GM23338 (cell line): ENCODE measurements around the gene CYP2E1. TPM values are rescaled to one million over a fixed set of nuclear protein-coding genes. Genes with fewer than 3 reads are reported as not detected.

Source experiments
- ATAC-seq: fragments of 200-7000 bp; cut with Tn5 transposase; 3 replicates; pipeline ENCODE4 v1.9.1; 2020
- DNase-seq: peaks from one replicate; pipeline ENCODE4 v3.0.0-alpha.2; 2015; ENCODE audit warnings: low spot score
- H2AFZ ChIP-seq: fragments of 200-600 bp; sonication (generic); 2 replicates; pipeline ENCODE4 v1.8.0; 2016; ENCODE audit warnings: antibody characterized with exemption, mild to moderate bottlenecking, moderate library complexity
- H3F3A ChIP-seq: fragments of 200-600 bp; sonication (generic); replicated peaks from 2 replicates; pipeline ENCODE4 v1.8.0; 2017; ENCODE audit warnings: antibody characterized with exemption, mixed run types, low read depth
- H3K27ac ChIP-seq: fragments of 200-600 bp; sonication (generic); 2 replicates; pipeline ENCODE4 v1.6.1; 2016; ENCODE audit warnings: low read depth
- H3K27me3 ChIP-seq: fragments of 200-600 bp; sonication (generic); 2 replicates; pipeline ENCODE4 v1.8.0; 2016; ENCODE audit warnings: mild to moderate bottlenecking, mixed run types, moderate library complexity; ENCODE audit not compliant: insufficient read depth
- H3K36me3 ChIP-seq: fragments of 200-600 bp; sonication (generic); 2 replicates; pipeline ENCODE4 v1.8.0; 2016; ENCODE audit warnings: mild to moderate bottlenecking; ENCODE audit not compliant: insufficient read depth
- H3K4me1 ChIP-seq: fragments of 200-600 bp; sonication (generic); 2 replicates; pipeline ENCODE4 v1.8.0; 2016; ENCODE audit warnings: mild to moderate bottlenecking, moderate library complexity; ENCODE audit not compliant: insufficient read depth
- H3K4me2 ChIP-seq: fragments of 200-600 bp; sonication (generic); 2 replicates; pipeline ENCODE4 v1.7.1; 2017; ENCODE audit warnings: mixed run types
- H3K4me3 ChIP-seq: fragments of 200-600 bp; sonication (generic); 2 replicates; pipeline ENCODE4 v1.6.1; 2016; ENCODE audit warnings: mixed run types
- H3K79me2 ChIP-seq: fragments of 200-600 bp; sonication (generic); replicated peaks from 2 replicates; pipeline ENCODE4 v1.8.0; 2017; ENCODE audit warnings: mild to moderate bottlenecking; ENCODE audit not compliant: insufficient read depth
- H3K9me2 ChIP-seq: fragments of 200-600 bp; sonication (generic); 2 replicates; pipeline ENCODE4 v1.8.0; 2017; ENCODE audit not compliant: insufficient read depth
- H4K20me1 ChIP-seq: fragments of 200-600 bp; sonication (generic); replicated peaks from 2 replicates; pipeline ENCODE4 v1.8.0; 2017; ENCODE audit warnings: mild to moderate bottlenecking; ENCODE audit not compliant: insufficient read depth
- H3K27ac Mint-ChIP-seq: 2 replicates; pipeline ENCODE4 v1.8.0; 2020; ENCODE audit warnings: inconsistent platforms, mild to moderate bottlenecking, moderate library complexity, mixed read lengths
- H3K27me3 Mint-ChIP-seq: 3 replicates; pipeline ENCODE4 v1.8.0; 2022; ENCODE audit warnings: low read depth, mild to moderate bottlenecking, moderate library complexity, mixed read lengths, inconsistent platforms; ENCODE audit not compliant: insufficient read depth, poor library complexity
- H3K36me3 Mint-ChIP-seq: 3 replicates; pipeline ENCODE4 v1.8.0; 2021; ENCODE audit warnings: low read depth, mild to moderate bottlenecking, inconsistent platforms, moderate library complexity, mixed read lengths
- H3K4me1 Mint-ChIP-seq: 3 replicates; pipeline ENCODE4 v1.8.0; 2020; ENCODE audit warnings: mild to moderate bottlenecking, inconsistent platforms, mixed read lengths
- H3K4me3 Mint-ChIP-seq: 3 replicates; pipeline ENCODE4 v1.8.0; 2021; ENCODE audit warnings: moderate library complexity, mild to moderate bottlenecking, inconsistent platforms, mixed read lengths
- H3K9me3 Mint-ChIP-seq: 3 replicates; pipeline ENCODE4 v1.8.0; 2020; ENCODE audit warnings: moderate library complexity, mild to moderate bottlenecking, inconsistent platforms, mixed read lengths
- CREB1 ChIP-seq: fragments of 250-450 bp; sonication (Bioruptor Pico); IDR thresholded peaks from 2 replicates; pipeline ENCODE4 v1.5.0; 2020; ENCODE audit warnings: low read depth, mild to moderate bottlenecking, moderate library complexity
- ETS1 ChIP-seq: IDR thresholded peaks from 2 replicates; pipeline ENCODE4 v1.6.1; 2016; ENCODE audit warnings: antibody characterized with exemption
- EZH2 ChIP-seq: fragments of 200-600 bp; sonication (generic); IDR thresholded peaks from one replicate; pipeline ENCODE4 v1.8.0; 2017; ENCODE audit warnings: antibody characterized with exemption, mild to moderate bottlenecking, low read depth; ENCODE audit not compliant: unreplicated experiment
- EZH2phosphoT487 ChIP-seq: fragments of 200-600 bp; sonication (generic); IDR thresholded peaks from one replicate; pipeline ENCODE4 v1.8.1; 2018; ENCODE audit warnings: antibody characterized with exemption; ENCODE audit not compliant: unreplicated experiment
- JUNB ChIP-seq: IDR thresholded peaks from one replicate; pipeline ENCODE4 v1.6.1; 2016; ENCODE audit warnings: antibody characterized with exemption; ENCODE audit not compliant: unreplicated experiment
- NANOG ChIP-seq: IDR thresholded peaks from 2 replicates; pipeline ENCODE4 v1.6.1; 2016; ENCODE audit warnings: antibody characterized with exemption, borderline replicate concordance
- POLR2AphosphoS5 ChIP-seq: IDR thresholded peaks from 2 replicates; pipeline ENCODE4 v1.6.1; 2016; ENCODE audit warnings: antibody characterized with exemption, low read depth
- STAT1 ChIP-seq: IDR thresholded peaks from one replicate; pipeline ENCODE4 v1.6.1; 2016; ENCODE audit warnings: antibody characterized with exemption; ENCODE audit not compliant: unreplicated experiment
- ZNF114 ChIP-seq: fragments of 250-450 bp; sonication (Bioruptor Pico); IDR thresholded peaks from 2 replicates; pipeline ENCODE4 v1.5.0; 2020; ENCODE audit warnings: mild to moderate bottlenecking, moderate library complexity
- ZNF331 ChIP-seq: fragments of 250-450 bp; sonication (Bioruptor Pico); IDR thresholded peaks from 2 replicates; pipeline ENCODE4 v1.5.0; 2020; ENCODE audit warnings: low read depth, mild to moderate bottlenecking, moderate library complexity
- polyA plus RNA-seq: library from polyadenylated mRNA; unstranded; fragments of >200 nt; fragmentation: Nextera tagmentation; extraction: Ambion mirVana; gene quantifications from 2 replicates; pipeline ENCODE4 v1.2.1, GENCODE V29; 2016
- total RNA-seq: library from RNA; depleted of rRNA; stranded (reverse); fragments of >200 nt; shearing (Covaris generic); gene quantifications from 2 replicates; pipeline ENCODE4 v1.2.3, GENCODE V29; 2014
- TF ChIP-seq, protein P1 (sequence below): fragments of 250-450 bp; sonication (Bioruptor Pico); IDR thresholded peaks from 2 replicates; pipeline ENCODE4 v1.5.0; 2020; ENCODE audit warnings: mild to moderate bottlenecking, moderate library complexity
- TF ChIP-seq, protein P2 (sequence below): IDR thresholded peaks from one replicate; pipeline ENCODE4 v1.6.1; 2018; ENCODE audit warnings: antibody characterized with exemption; ENCODE audit not compliant: unreplicated experiment
- TF ChIP-seq, protein P3 (sequence below), 2 experiments: fragments of 200-600 bp in 1 of 2; sonication (generic) in 1 of 2; conservative IDR thresholded peaks; 2 replicates each; pipeline versions ENCODE4 v1.5.1 to v1.6.1; 2016 to 2017; ENCODE audit warnings: antibody characterized with exemption in 2 of 2, low read depth in 2 of 2, mild to moderate bottlenecking in 2 of 2, moderate library complexity in 1 of 2

CYP2E1 gene
- total and polyA plus RNA-seq, 2 experiments from 2014 or later: 0.97 to 2.2 TPM

- H3K4me1 Mint-ChIP-seq: peaks cover 13% of the 10 kb centered on the region; the same call in 2 of the 3 replicates
- no peak for ATAC-seq
- no peak overlapping the region for H2AFZ ChIP-seq
Measured at GRCh38 chr10:133564816-133565215, 37.7 kb downstream of the CYP2E1 start.

More at GRCh38 chr10:133564816-133565215, 37.7 kb downstream of the CYP2E1 start:
- Histone ChIP-seq H3F3A (no peaks in the 10 kb centered on the region), H3K36me3 (no peaks in the 10 kb centered on the region), H3K4me3 (no peak overlapping the region), H3K9me2 (no peaks in the 10 kb centered on the region), H3K4me1 (no peaks in the 10 kb centered on the region), H4K20me1 (no peaks in the 10 kb centered on the region), H3K27me3 (peaks cover 19% of the 10 kb centered on the region), H3K27ac (no peak overlapping the region), H3K79me2 (no peaks in the 10 kb centered on the region), H3K4me2 (no peak overlapping the region)
- Mint-ChIP-seq H3K4me3 (no peak overlapping the region), H3K9me3 (peaks cover 33% of the 10 kb centered on the region), H3K27me3 (peaks cover 15% of the 10 kb centered on the region), H3K27ac (no peak overlapping the region), H3K36me3 (no peaks in the 10 kb centered on the region; the same call in 2 of the 3 replicates)
- no peak for DNase-seq
- TF ChIP-seq, protein P1, sequence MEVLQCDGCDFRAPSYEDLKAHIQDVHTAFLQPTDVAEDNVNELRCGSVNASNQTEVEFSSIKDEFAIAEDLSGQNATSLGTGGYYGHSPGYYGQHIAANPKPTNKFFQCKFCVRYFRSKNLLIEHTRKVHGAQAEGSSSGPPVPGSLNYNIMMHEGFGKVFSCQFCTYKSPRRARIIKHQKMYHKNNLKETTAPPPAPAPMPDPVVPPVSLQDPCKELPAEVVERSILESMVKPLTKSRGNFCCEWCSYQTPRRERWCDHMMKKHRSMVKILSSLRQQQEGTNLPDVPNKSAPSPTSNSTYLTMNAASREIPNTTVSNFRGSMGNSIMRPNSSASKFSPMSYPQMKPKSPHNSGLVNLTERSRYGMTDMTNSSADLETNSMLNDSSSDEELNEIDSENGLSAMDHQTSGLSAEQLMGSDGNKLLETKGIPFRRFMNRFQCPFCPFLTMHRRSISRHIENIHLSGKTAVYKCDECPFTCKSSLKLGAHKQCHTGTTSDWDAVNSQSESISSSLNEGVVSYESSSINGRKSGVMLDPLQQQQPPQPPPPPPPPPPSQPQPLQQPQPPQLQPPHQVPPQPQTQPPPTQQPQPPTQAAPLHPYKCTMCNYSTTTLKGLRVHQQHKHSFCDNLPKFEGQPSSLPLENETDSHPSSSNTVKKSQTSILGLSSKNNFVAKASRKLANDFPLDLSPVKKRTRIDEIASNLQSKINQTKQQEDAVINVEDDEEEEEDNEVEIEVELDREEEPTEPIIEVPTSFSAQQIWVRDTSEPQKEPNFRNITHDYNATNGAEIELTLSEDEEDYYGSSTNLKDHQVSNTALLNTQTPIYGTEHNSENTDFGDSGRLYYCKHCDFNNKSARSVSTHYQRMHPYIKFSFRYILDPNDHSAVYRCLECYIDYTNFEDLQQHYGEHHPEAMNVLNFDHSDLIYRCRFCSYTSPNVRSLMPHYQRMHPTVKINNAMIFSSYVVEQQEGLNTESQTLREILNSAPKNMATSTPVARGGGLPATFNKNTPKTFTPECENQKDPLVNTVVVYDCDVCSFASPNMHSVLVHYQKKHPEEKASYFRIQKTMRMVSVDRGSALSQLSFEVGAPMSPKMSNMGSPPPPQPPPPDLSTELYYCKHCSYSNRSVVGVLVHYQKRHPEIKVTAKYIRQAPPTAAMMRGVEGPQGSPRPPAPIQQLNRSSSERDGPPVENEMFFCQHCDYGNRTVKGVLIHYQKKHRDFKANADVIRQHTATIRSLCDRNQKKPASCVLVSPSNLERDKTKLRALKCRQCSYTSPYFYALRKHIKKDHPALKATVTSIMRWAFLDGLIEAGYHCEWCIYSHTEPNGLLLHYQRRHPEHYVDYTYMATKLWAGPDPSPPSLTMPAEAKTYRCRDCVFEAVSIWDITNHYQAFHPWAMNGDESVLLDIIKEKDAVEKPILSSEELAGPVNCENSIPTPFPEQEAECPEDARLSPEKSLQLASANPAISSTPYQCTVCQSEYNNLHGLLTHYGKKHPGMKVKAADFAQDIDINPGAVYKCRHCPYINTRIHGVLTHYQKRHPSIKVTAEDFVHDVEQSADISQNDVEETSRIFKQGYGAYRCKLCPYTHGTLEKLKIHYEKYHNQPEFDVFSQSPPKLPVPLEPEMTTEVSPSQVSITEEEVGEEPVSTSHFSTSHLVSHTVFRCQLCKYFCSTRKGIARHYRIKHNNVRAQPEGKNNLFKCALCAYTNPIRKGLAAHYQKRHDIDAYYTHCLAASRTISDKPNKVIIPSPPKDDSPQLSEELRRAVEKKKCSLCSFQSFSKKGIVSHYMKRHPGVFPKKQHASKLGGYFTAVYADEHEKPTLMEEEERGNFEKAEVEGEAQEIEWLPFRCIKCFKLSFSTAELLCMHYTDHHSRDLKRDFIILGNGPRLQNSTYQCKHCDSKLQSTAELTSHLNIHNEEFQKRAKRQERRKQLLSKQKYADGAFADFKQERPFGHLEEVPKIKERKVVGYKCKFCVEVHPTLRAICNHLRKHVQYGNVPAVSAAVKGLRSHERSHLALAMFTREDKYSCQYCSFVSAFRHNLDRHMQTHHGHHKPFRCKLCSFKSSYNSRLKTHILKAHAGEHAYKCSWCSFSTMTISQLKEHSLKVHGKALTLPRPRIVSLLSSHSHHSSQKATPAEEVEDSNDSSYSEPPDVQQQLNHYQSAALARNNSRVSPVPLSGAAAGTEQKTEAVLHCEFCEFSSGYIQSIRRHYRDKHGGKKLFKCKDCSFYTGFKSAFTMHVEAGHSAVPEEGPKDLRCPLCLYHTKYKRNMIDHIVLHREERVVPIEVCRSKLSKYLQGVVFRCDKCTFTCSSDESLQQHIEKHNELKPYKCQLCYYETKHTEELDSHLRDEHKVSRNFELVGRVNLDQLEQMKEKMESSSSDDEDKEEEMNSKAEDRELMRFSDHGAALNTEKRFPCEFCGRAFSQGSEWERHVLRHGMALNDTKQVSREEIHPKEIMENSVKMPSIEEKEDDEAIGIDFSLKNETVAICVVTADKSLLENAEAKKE (CRISPR knock-in tag): no peak
- TF ChIP-seq POLR2AphosphoS5 (no peak), STAT1 (no peak), NANOG (no peak), EZH2phosphoT487 (no peak), ETS1 (no peak), ZNF114 (CRISPR knock-in tag) (no peak), EZH2 (no peak), ZNF331 (CRISPR knock-in tag) (no peak), CREB1 (CRISPR knock-in tag) (no peak), JUNB (no peak)
- TF ChIP-seq, protein P2, sequence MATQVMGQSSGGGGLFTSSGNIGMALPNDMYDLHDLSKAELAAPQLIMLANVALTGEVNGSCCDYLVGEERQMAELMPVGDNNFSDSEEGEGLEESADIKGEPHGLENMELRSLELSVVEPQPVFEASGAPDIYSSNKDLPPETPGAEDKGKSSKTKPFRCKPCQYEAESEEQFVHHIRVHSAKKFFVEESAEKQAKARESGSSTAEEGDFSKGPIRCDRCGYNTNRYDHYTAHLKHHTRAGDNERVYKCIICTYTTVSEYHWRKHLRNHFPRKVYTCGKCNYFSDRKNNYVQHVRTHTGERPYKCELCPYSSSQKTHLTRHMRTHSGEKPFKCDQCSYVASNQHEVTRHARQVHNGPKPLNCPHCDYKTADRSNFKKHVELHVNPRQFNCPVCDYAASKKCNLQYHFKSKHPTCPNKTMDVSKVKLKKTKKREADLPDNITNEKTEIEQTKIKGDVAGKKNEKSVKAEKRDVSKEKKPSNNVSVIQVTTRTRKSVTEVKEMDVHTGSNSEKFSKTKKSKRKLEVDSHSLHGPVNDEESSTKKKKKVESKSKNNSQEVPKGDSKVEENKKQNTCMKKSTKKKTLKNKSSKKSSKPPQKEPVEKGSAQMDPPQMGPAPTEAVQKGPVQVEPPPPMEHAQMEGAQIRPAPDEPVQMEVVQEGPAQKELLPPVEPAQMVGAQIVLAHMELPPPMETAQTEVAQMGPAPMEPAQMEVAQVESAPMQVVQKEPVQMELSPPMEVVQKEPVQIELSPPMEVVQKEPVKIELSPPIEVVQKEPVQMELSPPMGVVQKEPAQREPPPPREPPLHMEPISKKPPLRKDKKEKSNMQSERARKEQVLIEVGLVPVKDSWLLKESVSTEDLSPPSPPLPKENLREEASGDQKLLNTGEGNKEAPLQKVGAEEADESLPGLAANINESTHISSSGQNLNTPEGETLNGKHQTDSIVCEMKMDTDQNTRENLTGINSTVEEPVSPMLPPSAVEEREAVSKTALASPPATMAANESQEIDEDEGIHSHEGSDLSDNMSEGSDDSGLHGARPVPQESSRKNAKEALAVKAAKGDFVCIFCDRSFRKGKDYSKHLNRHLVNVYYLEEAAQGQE: no peak
- TF ChIP-seq, protein P3, sequence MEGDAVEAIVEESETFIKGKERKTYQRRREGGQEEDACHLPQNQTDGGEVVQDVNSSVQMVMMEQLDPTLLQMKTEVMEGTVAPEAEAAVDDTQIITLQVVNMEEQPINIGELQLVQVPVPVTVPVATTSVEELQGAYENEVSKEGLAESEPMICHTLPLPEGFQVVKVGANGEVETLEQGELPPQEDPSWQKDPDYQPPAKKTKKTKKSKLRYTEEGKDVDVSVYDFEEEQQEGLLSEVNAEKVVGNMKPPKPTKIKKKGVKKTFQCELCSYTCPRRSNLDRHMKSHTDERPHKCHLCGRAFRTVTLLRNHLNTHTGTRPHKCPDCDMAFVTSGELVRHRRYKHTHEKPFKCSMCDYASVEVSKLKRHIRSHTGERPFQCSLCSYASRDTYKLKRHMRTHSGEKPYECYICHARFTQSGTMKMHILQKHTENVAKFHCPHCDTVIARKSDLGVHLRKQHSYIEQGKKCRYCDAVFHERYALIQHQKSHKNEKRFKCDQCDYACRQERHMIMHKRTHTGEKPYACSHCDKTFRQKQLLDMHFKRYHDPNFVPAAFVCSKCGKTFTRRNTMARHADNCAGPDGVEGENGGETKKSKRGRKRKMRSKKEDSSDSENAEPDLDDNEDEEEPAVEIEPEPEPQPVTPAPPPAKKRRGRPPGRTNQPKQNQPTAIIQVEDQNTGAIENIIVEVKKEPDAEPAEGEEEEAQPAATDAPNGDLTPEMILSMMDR (conservative IDR thresholded peaks at IDR 0.05; ENCODE audit: low read depth in 2 of 2): no peak
